ENCODE data around the gene RUNX3.

GRCh38 chr1:24875991-24876506, 54.0 kb downstream of the RUNX3 start:
- TF ChIP-seq CTCF (IDR thresholded peaks at IDR 0.05) (no peak), EZH2 (IDR thresholded peaks at IDR 0.05; ENCODE audit: borderline replicate concordance, insufficient read depth, low read depth, low read length, poor library complexity, severe bottlenecking) (no peak)
